Psoas muscle (tissue), 8 donors: ENCODE results near the gene ENPP7. TPM values are rescaled to one million over a fixed set of nuclear protein-coding genes. Genes with fewer than 3 reads are reported as not detected.

Source experiments
- ATAC-seq, 4 donors: fragments of 200-7000 bp; cut with Tn5 transposase; one replicate each; pipeline ENCODE4 v1.9.1; 2020; ENCODE audit warnings: moderate library complexity in 3 of 4, mild to moderate bottlenecking in 2 of 4
- DNase-seq, 2 donors: peaks; one replicate each; pipeline ENCODE4 v3.0.0-alpha.2; 2020
- H3K27ac ChIP-seq: fragments of 200-600 bp; one replicate; pipeline ENCODE4 v1.8.0; 2022
- H3K27me3 ChIP-seq, 3 donors: fragments of 200-600 bp in 1 of 3; one replicate each; pipeline versions ENCODE4 v1.6.1 to v1.8.0; 2013 to 2022; ENCODE audit warnings: low read length in 2 of 3, mild to moderate bottlenecking in 2 of 3, moderate library complexity in 1 of 3; ENCODE audit not compliant: insufficient read depth in 3 of 3
- H3K36me3 ChIP-seq, 2 donors: fragments of 200-600 bp in 1 of 2; one replicate each; pipeline versions ENCODE4 v1.6.1 to v1.8.0; 2013 to 2022; ENCODE audit warnings: low read depth in 1 of 2, mild to moderate bottlenecking in 1 of 2, moderate library complexity in 1 of 2; ENCODE audit not compliant: insufficient read depth in 1 of 2
- H3K4me1 ChIP-seq: fragments of 200-600 bp; one replicate; pipeline ENCODE4 v1.8.0; 2022
- H3K4me3 ChIP-seq: fragments of 200-600 bp; one replicate; pipeline ENCODE4 v1.8.0; 2022; ENCODE audit warnings: mild to moderate bottlenecking
- H3K9me3 ChIP-seq: fragments of 200-600 bp; one replicate; pipeline ENCODE4 v1.8.0; 2022
- CTCF ChIP-seq: fragments of 200-600 bp; IDR thresholded peaks from one replicate; pipeline ENCODE4 v1.8.0; 2022; ENCODE audit warnings: antibody characterized with exemption
- WGBS, 3 donors: extraction: QIAGEN DNeasy Blood & Tissue Kit; methylation state at CpG; one replicate each; pipeline versions ENCODE4 v1.1.6 to v1.1.7; 2013; 5-methylcytosine and 5-hydroxymethylcytosine counted together
- intact Hi-C, 2 donors: fragments of 100-400 bp; cut with DNase I; formaldehyde crosslinking; loops; one replicate each; pipeline versions ENCODE4 v1.11.0 to v1.14.2; 2022
- polyA plus RNA-seq, 3 donors: library from polyadenylated mRNA; stranded (reverse); fragments of 200-250 nt; gene quantifications; one replicate each; pipeline ENCODE4 v1.2.3, GENCODE V29; 2013
- total RNA-seq, 4 donors: library from RNA; stranded (reverse); fragmentation: NEBNext Ultra II Directional in 2 of 4; extraction: Animal tissue kit (Norgen Biotek cat#: 25700) in 2 of 4; gene quantifications; one replicate each; pipeline versions ENCODE4 v1.2.1 to v1.2.4, GENCODE V29; 2021 to 2023
- donor health status: healthy with polysubstance abuse.
- donor health status: DM: no; HTN: no; CAD: no; lungs with moderate emphysema.
- donor health status: Bipolar disorder and iron deficiency.
- donor health status: healthy.
- donor health status: DM: yes; HTN: yes; CAD: no.
- donor health status: DM: no; HTN: no; CAD: no.
- donor health status: DM: no; HTN: no; CAD: no.
- donor health status: DM: yes; HTN: yes; CAD: no.

ENPP7 gene
- total and polyA plus RNA-seq, 7 donors, result 0.04 to 0.10 TPM; not detected in 5

DNA sequence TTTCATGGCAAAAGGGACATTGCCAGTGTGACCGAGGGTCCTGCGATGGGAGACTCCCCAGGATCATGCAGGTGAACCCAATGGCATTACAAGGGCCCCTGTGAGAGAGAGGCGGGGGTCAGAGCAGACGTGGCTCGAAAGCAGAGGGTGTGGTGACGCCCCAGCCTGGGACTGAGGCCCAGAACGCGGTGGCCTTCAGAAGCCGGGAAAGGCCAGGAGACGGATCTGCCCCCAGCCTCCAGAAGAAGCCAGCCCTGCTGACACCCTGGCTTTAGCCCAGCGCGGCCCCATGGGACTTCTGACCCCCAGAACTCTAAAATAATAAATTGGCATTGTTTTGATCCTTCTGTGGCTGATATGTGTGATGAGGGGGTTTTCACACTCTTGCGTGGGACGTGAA is 17.4 kb upstream of the ENPP7 start:
- WGBS, 3 donors, result 62 to 71% (median 64%) methylated on average over 14 of the region's 14 CpGs
- Histone ChIP-seq H3K36me3 (no peaks in the 10 kb centered on the region), H3K4me3 (no peak overlapping the region), H3K4me1 (no peaks in the 10 kb centered on the region), H3K9me3 (no peaks in the 10 kb centered on the region), H3K27me3 (peaks cover 0 to 32% (median 6%) of the 10 kb centered on the region in 3 donors), H3K27ac (no peak overlapping the region)
- no peak for TF ChIP-seq CTCF
- DNase-seq (no peak), ATAC-seq (no peak)
- intact Hi-C loops, result no loop called here

GRCh38 chr17:79714176-79715097 is 16.3 kb upstream of the ENPP7 start:
- no peaks in the 10 kb centered on the region for H3K4me1 ChIP-seq
- 71 to 79% (median 76%) methylated on average over 29 to 30 of the region's 30 CpGs for WGBS, 3 donors
- intact Hi-C loops, result no loop called here
- no peak for TF ChIP-seq CTCF
- peaks cover 0 to 33% (median 6%) of the 10 kb centered on the region in 3 donors for H3K27me3 ChIP-seq
- no peak overlapping the region for H3K4me3 ChIP-seq
- DNase-seq (no peak), ATAC-seq (no peak)
- H3K9me3 ChIP-seq, result no peaks in the 10 kb centered on the region
- no peak overlapping the region for H3K27ac ChIP-seq
- H3K36me3 ChIP-seq, result no peaks in the 10 kb centered on the region

- WGBS, 3 donors, result 41 to 43% (median 41%) methylated on average over 16 of the region's 16 CpGs
- intact Hi-C loops, result no loop called here
- DNase-seq, result no peak
- no peaks in the 10 kb centered on the region for H3K9me3 ChIP-seq
- H3K4me1 ChIP-seq, result no peaks in the 10 kb centered on the region
- H3K4me3 ChIP-seq, result no peak overlapping the region
- H3K36me3 ChIP-seq, result no peaks in the 10 kb centered on the region
- H3K27ac ChIP-seq, result no peak overlapping the region
- peaks cover 0 to 33% (median 6%) of the 10 kb centered on the region in 3 donors for H3K27me3 ChIP-seq
- ATAC-seq, result no peak
- TF ChIP-seq CTCF, result no peak
Measured at GRCh38 chr17:79715098-79715942, 15.4 kb upstream of the ENPP7 start.

DNA sequence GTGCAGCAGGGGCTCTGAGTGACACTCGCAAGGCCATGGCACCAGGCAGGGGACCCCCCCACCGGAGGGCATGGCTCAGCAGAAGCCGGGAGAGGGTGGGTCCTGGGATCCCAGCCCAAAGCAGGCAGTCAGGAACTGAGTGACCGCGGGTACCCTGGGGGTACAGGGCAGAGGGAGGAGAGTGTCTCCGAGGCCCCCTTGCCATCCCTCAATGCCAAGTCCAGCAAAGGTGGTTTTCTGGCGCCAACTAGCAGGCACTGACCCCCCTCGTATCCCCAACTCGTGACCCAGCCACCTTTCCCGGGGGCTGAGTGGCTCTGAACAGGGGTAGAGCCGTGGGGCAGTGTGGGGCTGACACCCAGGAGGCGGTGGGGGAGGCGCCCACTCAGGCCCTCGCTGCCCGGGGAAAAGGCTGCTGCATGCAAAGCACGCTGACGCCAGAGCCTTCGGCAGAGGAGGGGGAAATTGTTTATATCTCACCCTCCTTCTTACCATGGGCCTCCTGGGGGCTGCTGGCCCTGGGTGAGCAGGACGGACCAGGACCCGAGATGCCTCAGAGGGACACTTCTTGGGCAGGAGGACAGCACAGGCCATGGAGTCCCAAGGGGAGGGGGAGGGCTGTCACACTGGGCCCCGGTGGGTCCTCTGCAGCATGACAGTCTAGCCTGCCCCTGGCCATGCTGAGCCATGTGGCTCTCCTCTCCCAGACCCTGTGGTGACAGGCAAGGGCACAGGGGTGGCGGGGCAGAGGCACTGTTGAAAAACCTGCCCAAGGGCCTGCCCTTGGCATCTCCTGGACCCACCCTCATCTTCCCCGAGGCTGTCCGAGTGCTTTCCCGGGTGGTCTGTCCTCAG is 14.6 kb upstream of the ENPP7 start:
- Histone ChIP-seq H3K27ac (no peak overlapping the region), H3K9me3 (no peaks in the 10 kb centered on the region), H3K36me3 (no peaks in the 10 kb centered on the region), H3K4me3 (no peak overlapping the region), H3K4me1 (no peaks in the 10 kb centered on the region), H3K27me3 (peaks cover 0 to 38% (median 6%) of the 10 kb centered on the region in 3 donors)
- intact Hi-C loops, result no loop called here
- ATAC-seq (no peak), DNase-seq (no peak)
- no peak for TF ChIP-seq CTCF
- WGBS, 3 donors, result 61 to 63% (median 61%) methylated on average over 22 to 25 of the region's 25 CpGs
